Stimulated activated naive CD8-positive, alpha-beta T cell treated with anti-CD3 and anti-CD28 coated beads, Interleukin-15, Interleukin-2, amounts not matched to agents 100 ng/mL and 50 ng/mL, for 24 hours (primary cell): ENCODE measurements around the gene ZNF423.

ENCODE experiments used
- H3K27ac Mint-ChIP-seq: one replicate; pipeline ENCODE4 v1.8.0; 2021; ENCODE audit warnings: mild to moderate bottlenecking, mixed read lengths
- H3K27me3 Mint-ChIP-seq: one replicate; pipeline ENCODE4 v1.8.0; 2021; ENCODE audit warnings: mixed read lengths
- H3K36me3 Mint-ChIP-seq: one replicate; pipeline ENCODE4 v1.8.0; 2021; ENCODE audit warnings: low read depth, mixed read lengths
- H3K4me1 Mint-ChIP-seq: one replicate; pipeline ENCODE4 v1.8.0; 2021; ENCODE audit warnings: low read depth, mixed read lengths
- H3K4me3 Mint-ChIP-seq: one replicate; pipeline ENCODE4 v1.8.0; 2021; ENCODE audit warnings: mild to moderate bottlenecking, mixed read lengths
- H3K9me3 Mint-ChIP-seq: one replicate; pipeline ENCODE4 v1.8.0; 2021; ENCODE audit warnings: mixed read lengths

ZNF423 gene

DNA sequence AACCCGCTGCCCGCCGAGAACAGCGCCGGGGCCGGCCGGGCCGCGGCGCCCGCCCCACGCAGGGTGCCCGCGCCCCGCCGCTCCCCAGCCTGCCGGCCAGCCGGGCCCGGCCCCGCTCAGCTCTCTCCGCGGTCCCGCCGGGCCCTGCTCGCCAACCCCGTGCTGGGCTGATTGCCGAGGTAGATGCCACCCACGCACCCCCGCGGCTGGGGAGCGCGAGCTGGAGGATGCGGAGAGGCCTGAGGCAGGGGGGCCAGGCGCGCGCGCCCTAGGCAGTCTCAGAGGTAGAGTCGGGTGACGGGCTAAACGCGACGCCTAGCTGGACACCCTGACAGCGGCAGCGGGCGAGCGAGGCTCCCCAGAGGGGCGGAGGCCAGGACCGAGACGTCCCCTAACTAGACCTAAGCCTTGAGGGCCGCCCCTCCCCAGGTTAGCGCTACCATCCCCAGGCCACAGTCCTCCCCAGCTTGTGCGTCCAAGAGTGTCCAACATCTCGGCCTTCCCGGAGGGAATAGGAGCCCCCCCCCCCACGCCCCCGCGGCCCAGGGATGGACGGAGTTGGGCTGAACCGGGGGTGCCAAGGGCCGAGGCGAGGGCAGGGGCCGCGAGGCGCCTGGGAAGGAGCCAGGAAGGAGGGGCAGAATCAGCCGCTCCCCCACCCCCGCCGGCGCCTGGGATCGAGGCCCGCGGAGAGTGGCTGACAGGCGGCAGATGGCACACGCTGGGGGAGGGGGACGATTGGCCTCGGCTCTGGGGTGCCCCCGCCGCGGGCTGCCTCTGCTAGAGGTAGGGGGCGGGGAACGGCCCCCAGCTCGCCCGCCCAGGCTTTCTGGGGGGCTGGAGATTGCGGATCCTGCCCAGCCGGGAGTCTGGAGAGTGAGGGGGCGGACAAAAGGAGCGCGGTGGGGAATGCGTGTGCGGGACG, 2.5 kb upstream of the ZNF423 start:
- H3K9me3 Mint-ChIP-seq, result no peaks in the 10 kb centered on the region
- peaks cover 12% of the 10 kb centered on the region for H3K4me1 Mint-ChIP-seq
- H3K27me3 Mint-ChIP-seq, result peaks cover 32% of the 10 kb centered on the region
- no peaks in the 10 kb centered on the region for H3K36me3 Mint-ChIP-seq
- no peak overlapping the region for H3K27ac Mint-ChIP-seq
- no peak overlapping the region for H3K4me3 Mint-ChIP-seq

DNA sequence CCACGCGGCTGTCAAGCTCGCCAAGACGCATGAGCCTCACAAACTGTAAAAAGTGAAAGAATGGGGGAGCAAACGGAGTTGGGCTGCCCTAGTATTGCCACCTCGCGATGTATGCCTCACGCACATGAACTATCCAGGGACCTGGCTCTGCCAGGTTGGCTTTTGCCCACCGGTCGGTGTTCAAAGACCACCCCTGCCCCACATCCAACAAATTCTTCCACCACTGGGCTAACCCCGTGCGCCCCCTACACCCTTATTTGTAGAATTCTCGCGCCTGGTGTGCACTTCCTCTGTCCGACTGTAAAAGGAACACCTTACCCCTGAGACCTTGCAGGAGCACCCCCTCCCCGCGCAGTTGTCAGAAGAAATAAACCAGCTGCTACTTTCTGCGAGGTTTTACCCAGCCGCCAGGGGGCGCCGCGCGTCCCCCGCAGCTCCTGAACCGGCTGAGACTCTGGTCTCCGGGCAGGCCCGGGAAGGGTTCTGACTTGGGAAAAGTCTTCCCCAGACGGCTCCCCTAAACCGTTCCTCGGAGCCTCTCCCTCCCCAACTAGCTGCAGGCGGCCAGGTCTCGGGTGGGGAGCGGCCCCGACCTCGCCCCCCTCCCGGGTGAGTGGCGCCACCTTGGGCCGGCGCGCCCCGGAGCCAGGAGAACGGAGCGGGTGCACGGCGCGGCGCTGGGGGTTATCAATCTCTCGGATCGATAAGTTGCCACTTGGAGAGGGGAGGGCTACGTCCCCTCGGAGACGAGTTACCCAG, 1.7 kb upstream of the ZNF423 start:
- Mint-ChIP-seq H3K9me3 (no peaks in the 10 kb centered on the region), H3K4me3 (peak overlapping the region; percentile 70), H3K4me1 (peaks cover 12% of the 10 kb centered on the region), H3K27ac (no peak overlapping the region), H3K36me3 (no peaks in the 10 kb centered on the region), H3K27me3 (peaks cover 39% of the 10 kb centered on the region)

GRCh38 chr16:49856672-49857330, 889 bp upstream of the ZNF423 start:
- Mint-ChIP-seq H3K36me3 (no peaks in the 10 kb centered on the region), H3K27ac (no peak overlapping the region), H3K9me3 (no peaks in the 10 kb centered on the region), H3K4me3 (peak overlapping the region; percentile 62), H3K27me3 (peaks cover 45% of the 10 kb centered on the region), H3K4me1 (peaks cover 12% of the 10 kb centered on the region)

DNA sequence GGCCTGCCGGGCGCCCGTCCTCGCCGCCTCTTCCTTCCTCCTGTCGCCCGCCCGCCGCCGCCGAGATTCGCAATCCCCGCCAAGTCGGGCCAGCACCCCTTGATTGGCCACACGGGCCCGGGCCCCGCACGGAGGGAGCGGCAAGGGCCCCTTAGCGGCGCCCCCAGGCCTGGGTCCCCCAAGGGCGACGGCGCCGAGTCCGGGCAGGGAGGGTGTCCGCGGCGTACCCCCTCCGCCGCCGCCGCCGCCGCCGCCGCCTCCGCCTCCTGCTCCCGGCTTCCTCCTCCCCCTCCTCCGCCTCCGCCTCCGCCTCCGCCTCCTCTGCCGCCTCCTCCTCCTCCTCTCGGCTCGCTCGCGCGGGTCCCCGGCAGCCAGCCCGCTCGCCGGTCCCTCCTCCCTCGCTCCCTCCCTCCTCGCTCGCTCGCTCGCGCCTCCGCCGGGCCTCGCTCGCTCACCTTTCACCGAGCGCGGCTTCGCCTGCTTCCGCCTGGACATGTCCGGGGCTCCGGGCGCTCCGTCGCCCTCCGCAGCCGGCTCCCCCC, 561 bp downstream of the ZNF423 start:
- Mint-ChIP-seq H3K9me3 (no peaks in the 10 kb centered on the region), H3K27me3 (peaks cover 39% of the 10 kb centered on the region), H3K36me3 (no peaks in the 10 kb centered on the region), H3K27ac (no peak overlapping the region), H3K4me1 (peaks cover 12% of the 10 kb centered on the region), H3K4me3 (no peak overlapping the region)

- H3K4me1 Mint-ChIP-seq, result peaks cover 12% of the 10 kb centered on the region
- no peak overlapping the region for H3K27ac Mint-ChIP-seq
- H3K4me3 Mint-ChIP-seq, result no peak overlapping the region
- no peaks in the 10 kb centered on the region for H3K36me3 Mint-ChIP-seq
- no peaks in the 10 kb centered on the region for H3K9me3 Mint-ChIP-seq
- H3K27me3 Mint-ChIP-seq, result peaks cover 40% of the 10 kb centered on the region
These were observed 1.1 kb downstream of the ZNF423 start for GRCh38 chr16:49854796-49855203.

DNA sequence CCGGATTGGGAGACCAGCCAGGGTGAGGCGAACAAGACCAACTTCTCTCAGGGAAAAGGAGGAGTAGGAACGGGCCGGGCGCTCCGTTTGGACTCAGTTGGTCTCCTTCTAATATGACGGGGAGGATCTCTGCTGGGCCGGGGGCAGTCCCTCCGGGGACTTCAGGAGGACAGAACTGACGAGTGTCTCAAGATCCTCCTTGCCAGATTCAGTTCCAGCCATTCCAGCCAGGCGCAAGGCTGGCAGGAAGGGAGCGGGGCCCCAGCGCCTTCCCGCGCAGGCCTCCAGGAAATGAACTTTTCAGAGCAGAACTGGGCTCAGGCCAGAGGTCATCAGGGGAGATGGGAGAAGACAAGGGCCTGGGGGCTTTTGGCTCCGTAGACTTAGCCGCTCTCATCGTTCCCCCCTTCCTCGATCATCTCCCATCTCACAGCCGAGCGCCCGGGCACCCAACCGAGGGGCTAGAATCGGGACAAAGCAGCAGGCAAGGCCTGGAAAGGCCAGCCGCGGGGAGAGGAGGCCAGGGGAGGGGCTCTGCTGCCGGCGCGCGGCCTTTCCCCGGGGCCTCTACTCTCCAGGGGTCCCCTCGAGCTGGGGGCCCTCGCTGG, 1.6 kb downstream of the ZNF423 start:
- Mint-ChIP-seq H3K27me3 (peaks cover 40% of the 10 kb centered on the region), H3K4me1 (peaks cover 8% of the 10 kb centered on the region), H3K27ac (no peak overlapping the region), H3K36me3 (no peaks in the 10 kb centered on the region), H3K4me3 (peak overlapping the region; percentile 26), H3K9me3 (no peaks in the 10 kb centered on the region)

DNA sequence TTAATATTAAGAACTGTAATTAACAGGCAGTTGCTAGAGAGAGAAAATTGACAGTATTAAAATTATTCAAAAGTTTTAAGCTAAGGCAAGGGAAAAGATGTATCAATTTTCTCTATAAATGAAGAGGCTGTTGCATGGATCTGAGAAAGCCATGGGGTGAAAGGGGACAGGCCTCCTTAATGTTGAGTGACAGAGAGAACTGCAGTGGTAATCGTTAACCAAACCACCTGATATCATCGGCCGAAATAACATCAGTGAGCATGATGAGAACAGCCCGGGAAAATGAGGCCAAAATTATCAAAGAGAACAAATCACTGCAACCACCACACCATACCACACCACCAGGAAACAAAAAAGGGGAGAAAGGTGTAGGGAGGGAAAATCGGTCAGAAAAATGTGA, 3.6 kb downstream of the ZNF423 start:
- Mint-ChIP-seq H3K27ac (no peak overlapping the region), H3K4me1 (peaks cover under 1% of the 10 kb centered on the region), H3K36me3 (no peaks in the 10 kb centered on the region), H3K27me3 (peaks cover 34% of the 10 kb centered on the region), H3K9me3 (no peaks in the 10 kb centered on the region), H3K4me3 (no peak overlapping the region)

GRCh38 chr16:49851468-49851787, 4.5 kb downstream of the ZNF423 start:
- no peaks in the 10 kb centered on the region for H3K9me3 Mint-ChIP-seq
- H3K4me1 Mint-ChIP-seq, result no peaks in the 10 kb centered on the region
- peaks cover 34% of the 10 kb centered on the region for H3K27me3 Mint-ChIP-seq
- H3K36me3 Mint-ChIP-seq, result no peaks in the 10 kb centered on the region
- no peak overlapping the region for H3K27ac Mint-ChIP-seq
- H3K4me3 Mint-ChIP-seq, result no peak overlapping the region

DNA sequence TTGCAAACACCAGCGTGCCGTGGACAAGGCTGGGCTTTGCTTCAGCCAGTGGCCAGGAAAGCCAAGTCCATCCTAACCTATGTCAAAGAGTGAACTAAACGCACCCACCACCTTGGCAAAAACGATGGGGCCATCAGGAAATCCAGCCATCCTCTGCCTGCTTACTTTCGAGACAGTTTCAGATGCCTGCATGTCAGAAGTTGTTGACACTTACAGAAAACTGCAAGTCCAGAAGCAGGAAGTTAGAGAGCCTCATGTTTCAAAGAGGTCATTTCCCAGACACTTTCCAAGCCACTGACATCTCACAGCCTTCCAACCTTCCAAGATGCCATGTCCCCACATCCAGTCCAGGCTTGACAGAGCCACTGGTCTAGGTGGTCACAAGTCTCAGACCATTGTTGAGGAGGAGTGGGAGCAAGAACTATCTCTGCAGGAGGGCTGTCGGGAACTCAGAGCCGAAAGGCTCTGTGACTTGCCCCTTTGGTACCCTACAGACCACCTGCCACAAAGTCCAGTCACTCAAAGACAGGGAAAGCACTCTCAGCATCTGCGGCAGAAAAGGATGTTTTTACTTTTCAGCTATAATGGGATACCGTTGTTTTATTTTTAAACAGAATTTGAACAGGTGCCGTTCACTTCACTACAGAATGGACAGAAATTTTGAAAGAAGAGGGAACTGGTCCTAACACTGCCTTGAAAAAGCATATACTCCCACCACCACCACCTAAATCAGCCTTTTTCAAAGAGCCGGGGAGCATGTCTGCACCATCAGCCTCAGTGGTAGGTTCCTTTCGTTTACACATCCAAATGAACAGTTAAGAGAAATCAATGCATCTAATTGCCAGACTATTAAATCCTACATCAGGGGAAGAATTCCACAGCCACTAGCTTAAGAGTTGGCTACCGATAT, 5.1 kb downstream of the ZNF423 start:
- Mint-ChIP-seq H3K9me3 (no peaks in the 10 kb centered on the region), H3K27ac (no peak overlapping the region), H3K27me3 (peaks cover 34% of the 10 kb centered on the region)

GRCh38 chr16:49849754-49850108, 6.2 kb downstream of the ZNF423 start:
- no peaks in the 10 kb centered on the region for H3K9me3 Mint-ChIP-seq
- no peaks in the 10 kb centered on the region for H3K36me3 Mint-ChIP-seq
- H3K27ac Mint-ChIP-seq, result no peak overlapping the region
- peaks cover 34% of the 10 kb centered on the region for H3K27me3 Mint-ChIP-seq
- H3K4me1 Mint-ChIP-seq, result no peaks in the 10 kb centered on the region
- no peak overlapping the region for H3K4me3 Mint-ChIP-seq

More for the DNA sequence above, 5.1 kb downstream of the ZNF423 start:
- no peaks in the 10 kb centered on the region for H3K4me1 Mint-ChIP-seq
- H3K4me3 Mint-ChIP-seq, result no peak overlapping the region
- H3K36me3 Mint-ChIP-seq, result no peaks in the 10 kb centered on the region

GRCh38 chr16:49849037-49849753, 6.7 kb downstream of the ZNF423 start:
- Mint-ChIP-seq H3K4me1 (no peaks in the 10 kb centered on the region), H3K27ac (no peak overlapping the region), H3K9me3 (no peaks in the 10 kb centered on the region), H3K27me3 (peaks cover 31% of the 10 kb centered on the region), H3K4me3 (no peak overlapping the region), H3K36me3 (no peaks in the 10 kb centered on the region)

- Mint-ChIP-seq H3K36me3 (no peaks in the 10 kb centered on the region), H3K27ac (no peak overlapping the region), H3K9me3 (no peaks in the 10 kb centered on the region), H3K4me3 (no peak overlapping the region), H3K4me1 (no peaks in the 10 kb centered on the region), H3K27me3 (peaks cover 24% of the 10 kb centered on the region)
These were observed 7.4 kb downstream of the ZNF423 start for GRCh38 chr16:49848530-49848929.

DNA sequence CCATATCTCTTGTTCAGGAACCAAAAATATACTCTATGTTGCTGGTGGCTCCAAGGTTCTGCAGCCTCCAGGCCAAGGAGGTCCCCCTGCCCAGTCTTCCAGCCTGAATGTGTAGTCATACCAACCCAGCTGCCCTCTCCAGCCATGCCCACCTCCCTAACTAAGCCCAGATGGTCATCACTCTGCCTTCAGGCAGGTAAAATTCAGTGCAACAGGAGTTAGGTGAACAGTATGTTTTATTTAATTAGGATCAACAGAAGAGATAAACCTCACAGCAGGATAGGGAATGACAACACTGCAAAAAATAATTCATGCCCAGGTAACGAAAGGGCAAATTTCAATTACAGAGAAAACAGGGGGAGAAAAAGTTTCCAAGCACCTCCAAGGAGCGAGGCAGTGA, 9.1 kb downstream of the ZNF423 start:
- no peak overlapping the region for H3K27ac Mint-ChIP-seq
- no peak overlapping the region for H3K4me3 Mint-ChIP-seq
- H3K4me1 Mint-ChIP-seq, result no peaks in the 10 kb centered on the region
- no peaks in the 10 kb centered on the region for H3K9me3 Mint-ChIP-seq
- peaks cover 10% of the 10 kb centered on the region for H3K27me3 Mint-ChIP-seq
- no peaks in the 10 kb centered on the region for H3K36me3 Mint-ChIP-seq
